WTC11 (cell line): ENCODE data around the gene ALKBH6. TPM values are rescaled to one million over a fixed set of nuclear protein-coding genes. Genes with fewer than 3 reads are reported as not detected.

Experiments used
- ATAC-seq: fragments of 200-7000 bp; cut with Tn5 transposase; 2 replicates; pipeline ENCODE4 v1.10.0; 2021; ENCODE audit warnings: mild to moderate bottlenecking, moderate library complexity
- CTCF ChIA-PET: fragments of 300-600 bp; sonication (Branson Sonifier 250); formaldehyde crosslinking; loops from one replicate; lab custom pipeline; 2021; ENCODE audit warnings: antibody characterized with exemption; lab: Charles Lee
- POLR2A ChIA-PET: fragments of 350-600 bp; sonication (Branson Sonifier 250); formaldehyde crosslinking; loops from one replicate; lab custom pipeline; 2021; ENCODE audit warnings: antibody characterized with exemption; lab: Charles Lee
- DNase-seq: peaks from one replicate; pipeline ENCODE4 v3.0.0; 2021; ENCODE audit warnings: low spot score
- H3K27ac Mint-ChIP-seq: 2 replicates; pipeline ENCODE4 v1.8.0; 2021; ENCODE audit warnings: mixed read lengths
- H3K27me3 Mint-ChIP-seq: 2 replicates; pipeline ENCODE4 v1.8.0; 2021; ENCODE audit warnings: low read depth, mild to moderate bottlenecking, moderate library complexity, mixed read lengths
- H3K36me3 Mint-ChIP-seq: 2 replicates; pipeline ENCODE4 v1.8.0; 2021; ENCODE audit warnings: mixed read lengths
- H3K4me1 Mint-ChIP-seq: 2 replicates; pipeline ENCODE4 v1.8.0; 2022; ENCODE audit warnings: mixed read lengths
- H3K4me3 Mint-ChIP-seq: 2 replicates; pipeline ENCODE4 v1.8.0; 2021; ENCODE audit warnings: mild to moderate bottlenecking, moderate library complexity, mixed read lengths
- H3K9me3 Mint-ChIP-seq: 2 replicates; pipeline ENCODE4 v1.8.0; 2021; ENCODE audit warnings: mixed read lengths
- EMX1 ChIP-seq: fragments of 250-450 bp; sonication (Bioruptor Pico); IDR thresholded peaks from 2 replicates; pipeline ENCODE4 v1.8.0; 2021; ENCODE audit warnings: mild to moderate bottlenecking
- ETV6 ChIP-seq: sonication (generic); formaldehyde crosslinking; IDR thresholded peaks from 2 replicates; pipeline ENCODE4 v1.8.1; 2022; ENCODE audit warnings: mild to moderate bottlenecking, missing genetic modification reagents
- GABPB1 ChIP-seq: sonication (generic); formaldehyde crosslinking; IDR thresholded peaks from 2 replicates; pipeline ENCODE4 v1.8.1; 2023; ENCODE audit warnings: mild to moderate bottlenecking, missing genetic modification reagents
- GTF2I ChIP-seq: fragments of 250-450 bp; sonication (Bioruptor Pico); conservative IDR thresholded peaks from 2 replicates; pipeline ENCODE4 v1.4.0; 2021; ENCODE audit warnings: mild to moderate bottlenecking
- HMGA2 ChIP-seq: fragments of 250-450 bp; sonication (Bioruptor Pico); IDR thresholded peaks from 2 replicates; pipeline ENCODE4 v1.4.0; 2021; ENCODE audit warnings: mild to moderate bottlenecking, moderate library complexity
- IRF2 ChIP-seq: sonication (generic); formaldehyde crosslinking; IDR thresholded peaks from 2 replicates; pipeline ENCODE4 v1.8.0; 2022; ENCODE audit warnings: low read depth, missing genetic modification reagents, borderline replicate concordance
- JAZF1 ChIP-seq: fragments of 250-450 bp; sonication (Bioruptor Pico); IDR thresholded peaks from 2 replicates; pipeline ENCODE4 v1.9.0; 2021; ENCODE audit warnings: moderate library complexity, mild to moderate bottlenecking, inconsistent platforms
- NR1H2 ChIP-seq: sonication (generic); formaldehyde crosslinking; IDR thresholded peaks from 2 replicates; pipeline ENCODE4 v1.9.0; 2021; ENCODE audit warnings: mild to moderate bottlenecking, moderate library complexity, missing genetic modification reagents
- PRRX2 ChIP-seq: fragments of 250-450 bp; sonication (Bioruptor Pico); IDR thresholded peaks from 2 replicates; pipeline ENCODE4 v1.8.0; 2021; ENCODE audit warnings: mild to moderate bottlenecking
- ZNF121 ChIP-seq: sonication (generic); formaldehyde crosslinking; IDR thresholded peaks from 2 replicates; pipeline ENCODE4 v1.8.0; 2023; ENCODE audit warnings: missing genetic modification reagents
- ZNF423 ChIP-seq: fragments of 250-450 bp; sonication (Bioruptor Pico); IDR thresholded peaks from 2 replicates; pipeline ENCODE4 v2.1.2; 2022; ENCODE audit warnings: mild to moderate bottlenecking, moderate library complexity
- total RNA-seq: library from RNA; stranded (reverse); gene quantifications from 3 replicates; pipeline ENCODE4 v1.2.3, GENCODE V29; 2021
- TF ChIP-seq, protein P1 (sequence below): sonication (generic); formaldehyde crosslinking; IDR thresholded peaks from 2 replicates; pipeline ENCODE4 v1.8.1; 2023; ENCODE audit warnings: mild to moderate bottlenecking, moderate library complexity, missing genetic modification reagents
- TF ChIP-seq, protein P2 (sequence below): sonication (generic); formaldehyde crosslinking; IDR thresholded peaks from 2 replicates; pipeline ENCODE4 v1.8.0; 2022; ENCODE audit warnings: mild to moderate bottlenecking, missing genetic modification reagents
- TF ChIP-seq, protein P3 (sequence below): sonication (generic); formaldehyde crosslinking; IDR thresholded peaks from 2 replicates; pipeline ENCODE4 v1.8.0; 2022; ENCODE audit warnings: mild to moderate bottlenecking, missing genetic modification reagents
- TF ChIP-seq, protein P4 (sequence below): sonication (generic); formaldehyde crosslinking; conservative IDR thresholded peaks from 2 replicates; pipeline ENCODE4 v1.8.1; 2023; ENCODE audit warnings: mild to moderate bottlenecking, low read depth, missing genetic modification reagents, moderate library complexity
- TF ChIP-seq, protein P5 (sequence below): fragments of 250-450 bp; sonication (Bioruptor Pico); conservative IDR thresholded peaks from 2 replicates; pipeline ENCODE4 v1.9.0; 2021; ENCODE audit warnings: mild to moderate bottlenecking
- TF ChIP-seq, protein P6 (sequence below): fragments of 250-450 bp; sonication (Bioruptor Pico); IDR thresholded peaks from 2 replicates; pipeline ENCODE4 v1.9.0; 2021; ENCODE audit warnings: moderate library complexity, mild to moderate bottlenecking, inconsistent platforms, borderline replicate concordance
- TF ChIP-seq, protein P7 (sequence below): fragments of 250-450 bp; sonication (Bioruptor Pico); IDR thresholded peaks from 2 replicates; pipeline ENCODE4 v1.9.0; 2021; ENCODE audit warnings: mild to moderate bottlenecking

The ALKBH6 gene
- total RNA-seq, 1 experiment from 2014 or later = 28.1 TPM

DNA sequence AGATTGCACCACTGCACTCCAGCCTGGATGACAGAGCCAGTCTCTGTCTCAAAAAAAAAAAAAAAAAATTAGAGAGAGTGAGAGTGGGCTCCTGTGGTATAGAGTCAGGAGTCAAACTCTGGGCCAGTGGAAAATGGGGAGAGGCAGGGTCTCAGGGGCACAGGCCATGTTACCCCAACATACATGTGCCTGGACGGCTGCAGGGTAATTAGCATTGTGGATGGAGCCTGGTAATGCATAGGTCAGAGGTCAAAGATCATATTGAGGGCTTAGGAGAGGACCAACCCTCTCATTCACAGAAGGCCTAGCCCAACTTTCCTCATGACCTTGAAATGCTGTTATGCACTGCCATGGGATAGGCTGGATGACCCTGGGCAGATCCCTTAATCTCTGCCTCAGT is 11.5 kb upstream of the ALKBH6 start:
- TF ChIP-seq, protein P1, sequence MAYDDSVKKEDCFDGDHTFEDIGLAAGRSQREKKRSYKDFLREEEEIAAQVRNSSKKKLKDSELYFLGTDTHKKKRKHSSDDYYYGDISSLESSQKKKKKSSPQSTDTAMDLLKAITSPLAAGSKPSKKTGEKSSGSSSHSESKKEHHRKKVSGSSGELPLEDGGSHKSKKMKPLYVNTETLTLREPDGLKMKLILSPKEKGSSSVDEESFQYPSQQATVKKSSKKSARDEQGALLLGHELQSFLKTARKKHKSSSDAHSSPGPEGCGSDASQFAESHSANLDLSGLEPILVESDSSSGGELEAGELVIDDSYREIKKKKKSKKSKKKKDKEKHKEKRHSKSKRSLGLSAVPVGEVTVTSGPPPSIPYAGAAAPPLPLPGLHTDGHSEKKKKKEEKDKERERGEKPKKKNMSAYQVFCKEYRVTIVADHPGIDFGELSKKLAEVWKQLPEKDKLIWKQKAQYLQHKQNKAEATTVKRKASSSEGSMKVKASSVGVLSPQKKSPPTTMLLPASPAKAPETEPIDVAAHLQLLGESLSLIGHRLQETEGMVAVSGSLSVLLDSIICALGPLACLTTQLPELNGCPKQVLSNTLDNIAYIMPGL = no peak
- TF ChIP-seq, protein P2, sequence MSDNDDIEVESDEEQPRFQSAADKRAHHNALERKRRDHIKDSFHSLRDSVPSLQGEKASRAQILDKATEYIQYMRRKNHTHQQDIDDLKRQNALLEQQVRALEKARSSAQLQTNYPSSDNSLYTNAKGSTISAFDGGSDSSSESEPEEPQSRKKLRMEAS (CRISPR knock-in tag) = no peak
- TF ChIP-seq PRRX2 (CRISPR knock-in tag) (no peak), HMGA2 (no peak), JAZF1 (CRISPR knock-in tag) (no peak), NR1H2 (CRISPR knock-in tag) (no peak), IRF2 (CRISPR knock-in tag) (no peak), GABPB1 (no peak), ZNF121 (CRISPR knock-in tag) (no peak), GTF2I (CRISPR knock-in tag) (no peak), ZNF423 (CRISPR knock-in tag) (no peak), EMX1 (CRISPR knock-in tag) (no peak)
- TF ChIP-seq, protein P3, sequence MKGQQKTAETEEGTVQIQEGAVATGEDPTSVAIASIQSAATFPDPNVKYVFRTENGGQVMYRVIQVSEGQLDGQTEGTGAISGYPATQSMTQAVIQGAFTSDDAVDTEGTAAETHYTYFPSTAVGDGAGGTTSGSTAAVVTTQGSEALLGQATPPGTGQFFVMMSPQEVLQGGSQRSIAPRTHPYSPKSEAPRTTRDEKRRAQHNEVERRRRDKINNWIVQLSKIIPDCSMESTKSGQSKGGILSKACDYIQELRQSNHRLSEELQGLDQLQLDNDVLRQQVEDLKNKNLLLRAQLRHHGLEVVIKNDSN (CRISPR knock-in tag) = no peak
- TF ChIP-seq, protein P4, sequence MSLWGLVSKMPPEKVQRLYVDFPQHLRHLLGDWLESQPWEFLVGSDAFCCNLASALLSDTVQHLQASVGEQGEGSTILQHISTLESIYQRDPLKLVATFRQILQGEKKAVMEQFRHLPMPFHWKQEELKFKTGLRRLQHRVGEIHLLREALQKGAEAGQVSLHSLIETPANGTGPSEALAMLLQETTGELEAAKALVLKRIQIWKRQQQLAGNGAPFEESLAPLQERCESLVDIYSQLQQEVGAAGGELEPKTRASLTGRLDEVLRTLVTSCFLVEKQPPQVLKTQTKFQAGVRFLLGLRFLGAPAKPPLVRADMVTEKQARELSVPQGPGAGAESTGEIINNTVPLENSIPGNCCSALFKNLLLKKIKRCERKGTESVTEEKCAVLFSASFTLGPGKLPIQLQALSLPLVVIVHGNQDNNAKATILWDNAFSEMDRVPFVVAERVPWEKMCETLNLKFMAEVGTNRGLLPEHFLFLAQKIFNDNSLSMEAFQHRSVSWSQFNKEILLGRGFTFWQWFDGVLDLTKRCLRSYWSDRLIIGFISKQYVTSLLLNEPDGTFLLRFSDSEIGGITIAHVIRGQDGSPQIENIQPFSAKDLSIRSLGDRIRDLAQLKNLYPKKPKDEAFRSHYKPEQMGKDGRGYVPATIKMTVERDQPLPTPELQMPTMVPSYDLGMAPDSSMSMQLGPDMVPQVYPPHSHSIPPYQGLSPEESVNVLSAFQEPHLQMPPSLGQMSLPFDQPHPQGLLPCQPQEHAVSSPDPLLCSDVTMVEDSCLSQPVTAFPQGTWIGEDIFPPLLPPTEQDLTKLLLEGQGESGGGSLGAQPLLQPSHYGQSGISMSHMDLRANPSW (CRISPR knock-in tag) = no peak
- TF ChIP-seq, protein P5, sequence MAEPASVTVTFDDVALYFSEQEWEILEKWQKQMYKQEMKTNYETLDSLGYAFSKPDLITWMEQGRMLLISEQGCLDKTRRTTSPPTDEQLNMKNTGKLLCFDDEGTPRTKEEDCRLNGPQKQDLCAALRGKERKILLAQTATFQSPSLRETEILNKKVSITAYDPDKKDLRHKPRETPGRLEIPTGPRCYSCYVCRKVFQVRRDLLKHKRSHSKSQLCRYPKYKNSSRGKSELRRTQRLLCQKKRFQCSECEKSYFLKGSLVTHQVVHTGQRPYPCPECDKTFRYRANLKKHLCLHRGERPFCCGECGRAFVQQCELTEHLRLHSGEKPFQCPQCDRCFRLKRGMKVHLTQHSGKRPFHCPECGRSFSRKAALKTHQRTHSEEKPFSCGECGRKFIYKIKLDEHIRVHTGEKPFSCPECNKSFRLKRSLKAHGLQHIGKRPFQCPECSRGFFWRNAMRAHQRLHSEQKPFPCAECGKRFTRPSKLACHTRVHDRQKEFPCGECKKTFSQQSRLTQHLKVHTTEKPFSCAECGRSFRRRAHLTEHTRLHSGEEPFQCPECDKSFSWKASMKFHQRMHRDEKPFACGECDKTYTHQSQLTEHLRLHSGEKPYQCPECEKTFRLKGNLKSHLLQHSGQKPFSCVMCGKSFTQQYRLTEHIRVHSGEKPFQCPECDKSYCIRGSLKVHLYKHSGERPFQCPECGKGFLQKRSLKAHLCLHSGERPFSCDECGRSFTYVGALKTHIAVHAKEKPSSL (CRISPR knock-in tag) = no peak
- TF ChIP-seq, protein P6, sequence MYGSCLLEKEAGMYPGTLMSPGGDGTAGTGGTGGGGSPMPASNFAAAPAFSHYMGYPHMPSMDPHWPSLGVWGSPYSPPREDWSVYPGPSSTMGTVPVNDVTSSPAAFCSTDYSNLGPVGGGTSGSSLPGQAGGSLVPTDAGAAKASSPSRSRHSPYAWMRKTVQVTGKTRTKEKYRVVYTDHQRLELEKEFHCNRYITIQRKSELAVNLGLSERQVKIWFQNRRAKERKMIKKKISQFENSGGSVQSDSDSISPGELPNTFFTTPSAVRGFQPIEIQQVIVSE (CRISPR knock-in tag) = no peak
- TF ChIP-seq, protein P7, sequence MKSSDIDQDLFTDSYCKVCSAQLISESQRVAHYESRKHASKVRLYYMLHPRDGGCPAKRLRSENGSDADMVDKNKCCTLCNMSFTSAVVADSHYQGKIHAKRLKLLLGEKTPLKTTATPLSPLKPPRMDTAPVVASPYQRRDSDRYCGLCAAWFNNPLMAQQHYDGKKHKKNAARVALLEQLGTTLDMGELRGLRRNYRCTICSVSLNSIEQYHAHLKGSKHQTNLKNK = no peak
- no peak for ATAC-seq
- Mint-ChIP-seq H3K27ac (no peak overlapping the region), H3K4me3 (no peak overlapping the region), H3K9me3 (no peaks in the 10 kb centered on the region), H3K27me3 (peaks cover 4% of the 10 kb centered on the region; the same call in 1 of the 2 replicates), H3K36me3 (peaks cover 15% of the 10 kb centered on the region), H3K4me1 (no peaks in the 10 kb centered on the region)
- ChIA-PET POLR2A (no interaction called here), CTCF (no interaction called here)
- no peak for DNase-seq

DNA sequence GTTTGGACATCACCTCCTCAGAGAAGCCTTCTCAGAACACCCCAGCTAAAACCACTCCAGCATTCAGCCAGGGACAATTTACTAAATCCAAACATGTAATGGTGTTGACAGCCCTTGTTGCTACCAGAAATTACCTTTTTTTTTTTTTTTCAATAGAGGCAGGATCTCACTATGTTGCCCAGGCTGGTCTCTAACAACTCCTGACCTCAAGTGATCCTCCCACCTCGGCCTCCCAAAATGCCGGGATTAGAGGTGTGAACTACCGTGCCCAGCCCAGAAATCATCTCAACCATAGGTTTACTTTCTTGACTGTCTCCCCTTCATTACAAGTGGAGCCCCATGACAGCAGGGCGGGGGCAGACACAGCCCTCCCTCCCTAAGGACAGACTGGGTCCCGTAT is 9.4 kb upstream of the ALKBH6 start:
- no peak overlapping the region for H3K4me3 Mint-ChIP-seq
- peaks cover 15% of the 10 kb centered on the region for H3K36me3 Mint-ChIP-seq
- POLR2A ChIA-PET = no interaction called here
- DNase-seq = no peak
- CTCF ChIA-PET = no interaction called here
- H3K9me3 Mint-ChIP-seq = no peaks in the 10 kb centered on the region
- no peaks in the 10 kb centered on the region for H3K27me3 Mint-ChIP-seq
- TF ChIP-seq ETV6 = no peak
- TF ChIP-seq ZNF121 (CRISPR knock-in tag) = 0 out of 2 replicates have a peak, but pooled peaks have one; percentile 19
- H3K4me1 Mint-ChIP-seq = no peaks in the 10 kb centered on the region
- no peak overlapping the region for H3K27ac Mint-ChIP-seq
- no peak for ATAC-seq
